ENCODE measurements around the gene FHIP1A.
"Not testable (repeated sequence)": the region's sequence is repeated elsewhere in the genome, so short reads cannot be mapped to it uniquely, and the experiment has no call there.

The FHIP1A gene

DNA sequence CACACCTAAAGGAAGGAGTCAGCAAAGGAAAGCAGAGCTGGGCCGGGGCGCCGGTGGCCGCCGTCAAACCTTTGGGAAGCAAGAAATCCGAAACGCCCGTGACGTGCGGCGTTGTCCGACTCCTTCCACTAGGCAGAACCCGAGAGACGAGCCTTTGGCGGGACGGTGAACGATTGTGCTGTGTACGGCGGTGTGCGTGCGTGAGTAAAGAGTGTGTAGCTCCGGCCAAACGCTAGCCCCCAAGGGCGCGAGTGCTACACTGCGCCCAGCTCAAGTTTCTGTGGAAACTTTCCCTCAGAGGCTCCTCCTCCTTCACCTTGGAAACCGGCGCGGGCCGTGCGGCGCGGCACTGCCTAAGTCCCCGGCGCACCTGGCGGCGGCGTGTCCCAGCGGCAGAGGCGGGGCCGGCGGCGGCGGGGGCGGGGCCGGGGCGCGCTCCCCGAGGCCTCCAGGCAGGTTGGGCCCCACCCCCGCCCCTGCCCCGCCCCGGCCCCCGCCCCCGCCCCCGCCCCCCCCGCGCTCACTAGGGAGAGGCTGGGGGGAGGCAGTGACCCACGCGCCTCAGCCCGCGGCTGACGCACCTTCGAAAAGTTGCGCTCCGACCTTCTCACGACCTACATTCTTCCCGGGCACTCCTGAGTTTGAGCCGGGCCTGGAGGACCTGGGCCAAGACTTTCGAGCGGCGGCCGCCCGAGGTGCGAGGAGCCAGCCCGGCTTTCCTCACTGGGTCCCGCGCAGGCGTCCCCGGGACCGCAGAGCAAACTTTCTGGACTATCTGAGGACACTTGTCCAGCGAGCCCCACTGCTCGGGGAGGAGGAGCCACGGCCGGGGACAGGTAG, at the start of gene FHIP1A:
FHIP1A (plus strand) TSS at position 547 of the 840 bp plus-strand sequence. CDS start 157,084 bp downstream, outside the sequence.
- DNase-seq, result peak; percentile 85

DNA sequence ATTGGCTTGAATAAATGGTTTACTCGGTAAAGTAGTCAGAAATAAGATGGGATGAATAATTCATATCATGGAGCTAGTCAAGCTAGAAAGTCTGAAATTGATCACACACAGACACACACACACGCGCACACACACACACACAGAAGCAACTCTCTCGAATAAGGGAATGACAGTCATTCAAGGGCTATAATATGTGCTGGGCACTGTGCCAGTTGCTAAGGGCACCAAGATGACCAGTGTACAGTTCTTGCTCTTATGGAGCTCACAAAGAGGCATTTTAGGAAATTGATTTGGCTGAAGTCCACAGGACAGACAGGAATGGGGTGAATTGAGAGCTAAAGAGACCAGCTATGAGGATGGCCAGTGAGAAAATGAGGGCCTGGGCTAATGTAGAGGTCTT, 49.4 kb upstream of the FHIP1A start:
- no peak for DNase-seq

DNA sequence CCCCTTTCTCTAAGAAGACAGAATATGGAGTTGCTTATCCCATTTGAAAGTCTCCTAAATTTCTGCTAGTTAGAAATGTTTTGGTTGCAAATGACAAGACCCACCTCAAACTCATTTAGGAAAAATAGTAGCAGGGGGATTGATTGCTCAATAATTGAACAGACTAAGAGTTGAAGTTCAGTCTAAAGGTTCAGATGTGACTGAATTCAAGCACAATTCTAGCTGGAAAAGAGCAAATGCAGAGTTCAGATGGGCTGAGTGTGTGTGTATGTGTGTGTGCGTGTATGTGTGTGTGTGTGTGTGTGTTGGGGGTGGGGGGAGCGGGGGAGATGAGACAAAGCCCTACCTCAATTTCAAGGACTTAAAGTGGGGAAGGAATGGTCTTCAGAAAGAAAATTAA, 47.9 kb upstream of the FHIP1A start:
- no peak for DNase-seq

DNA sequence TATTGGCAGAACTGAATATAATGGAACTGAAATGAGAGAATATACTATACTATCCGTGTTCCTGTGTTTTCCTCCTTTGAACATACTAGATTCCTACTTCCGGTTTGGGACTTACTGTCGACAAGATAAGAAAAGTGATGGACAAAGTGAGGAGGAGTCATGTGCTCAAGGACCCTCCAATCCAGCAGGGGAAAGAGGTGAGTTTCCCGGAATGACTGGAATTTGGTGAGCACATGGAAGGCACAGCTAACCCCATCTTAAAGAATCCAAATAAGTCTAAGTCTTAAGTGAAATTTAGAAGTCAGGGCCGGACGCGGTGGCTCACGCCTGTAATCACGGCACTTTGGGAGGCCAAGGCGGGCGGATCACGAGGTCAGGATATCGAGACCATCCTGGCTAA, 47.0 kb upstream of the FHIP1A start:
- DNase-seq, result no peak

DNA sequence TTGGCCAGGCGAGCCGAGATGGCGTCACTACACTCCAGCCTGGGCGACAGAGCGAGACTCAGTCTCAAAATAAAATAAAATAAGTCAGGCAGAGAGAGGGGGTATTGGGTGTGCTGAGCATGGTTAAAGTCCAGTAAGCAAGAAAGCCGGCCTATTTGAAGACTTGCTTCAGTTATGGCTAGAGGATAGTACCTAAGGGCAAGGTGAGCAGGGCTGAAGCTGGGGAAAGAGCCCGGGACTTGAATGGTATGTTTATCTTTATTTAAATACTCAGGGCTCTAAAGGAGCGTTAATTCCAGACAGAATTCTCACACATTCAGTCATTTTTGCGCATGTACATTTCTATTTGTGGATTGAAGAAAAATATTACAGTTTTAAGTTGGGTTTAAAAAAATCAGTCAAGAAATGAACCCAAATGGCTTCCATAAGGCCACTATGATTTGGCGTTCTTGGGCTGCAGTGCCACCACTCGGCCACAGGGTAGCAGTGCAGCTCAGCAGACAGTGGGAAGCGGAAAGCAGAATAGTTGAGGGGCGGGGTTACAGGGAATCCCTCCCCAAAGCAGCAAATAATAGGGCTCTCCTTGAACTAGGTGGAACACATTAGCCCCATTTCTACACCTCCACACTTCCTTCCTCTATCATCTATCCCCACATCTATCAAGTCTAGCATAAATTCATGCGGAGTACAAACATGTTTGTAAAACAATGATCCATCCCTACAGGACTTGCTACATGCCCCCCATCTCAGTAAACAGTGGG, 46.4 kb upstream of the FHIP1A start:
- DNase-seq, result peak; percentile 88

GRCh38 chr4:151376540-151376939, 32.4 kb upstream of the FHIP1A start:
- DNase-seq, result no peak

DNA sequence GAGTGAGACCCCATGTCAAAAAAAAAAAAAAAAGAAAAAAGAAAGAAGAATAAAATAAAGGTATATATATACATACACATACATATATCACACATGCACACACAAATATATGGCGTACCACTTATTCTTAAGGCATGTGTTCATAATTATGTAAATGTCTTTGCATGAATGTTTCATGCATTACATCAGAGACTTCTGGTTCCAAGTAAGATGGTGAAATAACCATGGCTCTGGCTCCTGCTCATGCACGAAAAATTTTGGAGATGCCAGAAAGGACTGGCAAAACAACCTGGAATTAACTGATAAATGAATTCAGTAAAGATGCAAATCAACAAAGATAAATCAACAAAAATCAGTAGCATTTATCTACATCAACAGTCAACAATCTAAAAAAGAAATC, 19.7 kb upstream of the FHIP1A start:
- DNase-seq, result no peak

- not testable (repeated sequence) for DNase-seq
Measured at GRCh38 chr4:151389799-151390198, 19.2 kb upstream of the FHIP1A start.

- no peak for DNase-seq
Measured at GRCh38 chr4:151395873-151396272, 13.1 kb upstream of the FHIP1A start.

DNA sequence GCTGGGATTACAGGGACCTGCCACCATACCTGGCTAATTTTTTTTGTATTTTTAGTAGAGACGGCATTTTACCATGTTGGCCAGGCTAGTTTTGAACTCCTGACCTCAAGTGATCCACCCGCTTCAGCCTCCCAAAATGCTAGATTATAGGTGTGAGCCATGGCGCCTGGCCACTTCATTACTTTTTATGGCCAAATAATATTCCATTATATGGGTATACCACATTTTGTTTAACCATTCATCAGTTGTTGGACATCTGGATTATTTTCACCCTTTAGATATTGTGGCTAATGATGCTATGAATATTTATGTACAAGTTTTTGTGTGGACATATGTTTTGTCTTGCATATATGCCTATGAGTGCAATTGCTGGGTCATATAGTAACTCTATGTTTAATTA, 8.6 kb upstream of the FHIP1A start:
- DNase-seq, result no peak

GRCh38 chr4:151401739-151402138, 7.2 kb upstream of the FHIP1A start:
- no peak for DNase-seq

- no peak for DNase-seq
Measured at GRCh38 chr4:151402145-151402865, 6.7 kb upstream of the FHIP1A start.

DNA sequence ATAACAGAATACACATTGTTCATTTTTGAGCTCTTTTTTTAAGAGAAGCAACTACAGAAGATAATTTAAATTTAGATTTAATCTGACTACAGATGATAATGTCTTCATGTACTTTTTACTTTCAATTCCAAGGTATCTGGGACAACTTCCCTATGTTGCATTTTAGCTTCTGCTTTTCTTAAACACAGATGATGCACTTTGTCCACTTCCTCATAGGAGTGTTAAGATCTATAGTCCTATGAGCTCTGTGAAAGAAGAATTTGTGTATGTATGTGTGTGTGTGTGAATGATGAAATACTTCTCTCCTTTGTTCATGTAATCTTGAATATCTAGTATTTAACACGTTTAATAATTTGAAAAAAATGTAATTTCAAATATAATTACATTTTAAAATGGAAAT, 5.3 kb upstream of the FHIP1A start:
- no peak for DNase-seq

DNA sequence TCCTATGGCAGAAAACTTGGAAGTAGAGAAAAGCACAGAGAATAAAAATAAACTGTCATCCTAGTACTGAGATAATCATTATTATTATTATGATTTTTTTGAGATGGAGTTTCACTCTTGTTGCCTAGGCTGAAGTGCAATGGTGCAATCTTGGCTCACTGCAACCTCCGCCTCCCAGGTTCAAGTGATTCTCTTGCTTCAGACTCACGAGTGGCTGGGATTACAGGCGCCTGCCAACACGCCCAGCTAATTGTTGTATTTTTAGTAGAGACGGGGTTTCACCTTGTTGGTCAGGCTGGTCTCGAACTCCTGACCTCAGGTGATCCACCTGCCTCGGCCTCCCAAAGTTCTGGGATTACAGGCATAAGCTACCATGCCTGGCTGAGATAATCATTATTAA, 4.2 kb upstream of the FHIP1A start:
- DNase-seq, result not testable (repeated sequence)

DNA sequence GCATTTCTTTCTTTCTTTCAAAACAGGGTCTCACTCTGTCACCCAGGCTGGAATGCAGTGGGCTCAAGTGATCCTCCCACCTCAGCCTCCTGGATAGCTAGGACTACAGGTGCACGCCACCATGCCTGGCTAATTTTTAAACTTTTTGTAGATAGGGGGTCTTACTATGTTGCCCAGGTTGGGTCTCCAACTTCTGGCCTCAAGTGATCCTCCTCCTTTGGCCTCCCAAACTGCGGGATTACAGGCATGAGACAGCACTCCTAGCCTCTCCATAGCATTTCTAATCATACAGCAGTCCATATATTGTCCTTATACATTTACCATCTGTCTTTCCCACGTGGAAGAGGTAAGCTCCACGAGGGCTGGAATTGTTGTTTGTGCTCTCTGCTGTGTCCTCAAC, 2.0 kb upstream of the FHIP1A start:
- no peak for DNase-seq

GRCh38 chr4:151407466-151408379, 1.3 kb upstream of the FHIP1A start:
- DNase-seq, result peak; percentile 63

DNA sequence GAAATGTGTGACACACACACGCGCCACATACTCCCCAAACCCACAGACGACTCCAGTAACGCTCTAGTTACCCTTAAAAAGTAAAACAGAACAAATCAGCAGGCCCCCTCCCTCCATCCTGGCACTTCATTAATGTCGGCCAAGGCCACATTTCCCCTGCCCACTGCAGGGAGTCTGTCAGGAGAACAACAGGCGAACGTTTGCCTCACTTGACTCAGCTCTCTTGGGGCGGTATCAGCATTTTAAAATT, 671 bp upstream of the FHIP1A start:
- peak; percentile 15 for DNase-seq

- peak; percentile 2 for DNase-seq
Measured at GRCh38 chr4:151409470-151410313, 716 bp downstream of the FHIP1A start.

DNA sequence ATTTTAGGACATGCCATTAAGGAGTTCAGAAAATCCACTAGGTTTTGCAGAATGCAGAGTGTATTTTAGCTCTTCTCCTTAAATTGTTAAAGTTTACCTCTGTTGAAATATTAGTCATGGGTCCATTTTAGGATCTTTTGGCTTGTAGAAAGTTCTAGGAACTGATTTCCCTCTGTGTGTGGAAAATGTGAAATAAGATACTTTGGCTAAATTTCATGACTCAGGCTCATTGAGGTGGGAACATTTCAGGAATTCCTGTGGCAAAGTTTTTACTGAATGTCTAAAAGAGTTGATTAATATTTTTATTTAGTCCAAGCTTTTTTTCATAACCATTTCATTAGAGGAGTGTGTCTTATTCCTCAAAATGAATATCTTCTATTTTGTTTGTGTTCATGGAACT, 7.0 kb downstream of the FHIP1A start:
- DNase-seq, result no peak

DNA sequence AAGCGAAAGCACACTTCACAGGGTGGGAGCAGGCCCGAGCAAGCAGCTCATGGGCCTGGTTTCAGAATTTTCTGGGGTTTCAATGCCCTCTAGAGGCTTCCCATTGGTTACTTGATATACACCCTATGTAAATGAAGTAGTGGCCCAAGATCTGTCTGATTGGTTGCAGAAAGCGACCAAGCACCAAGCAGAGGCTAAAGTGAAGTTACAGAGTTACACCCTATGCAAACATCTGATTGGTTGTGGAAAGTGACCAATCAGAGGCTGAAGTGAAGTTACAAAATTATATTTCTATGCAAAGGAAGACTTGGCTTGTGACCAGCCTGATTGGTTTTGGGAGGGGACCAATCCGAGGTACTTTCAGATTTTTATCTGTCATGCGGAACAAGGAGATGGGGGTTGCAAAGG, 8.2 kb downstream of the FHIP1A start:
- no peak for DNase-seq

- DNase-seq, result no peak
Measured at GRCh38 chr4:151417766-151418376, 8.9 kb downstream of the FHIP1A start.

Data from stimulated activated CD4-positive, alpha-beta T cell treated with anti-CD3 and anti-CD28 coated beads, Interleukin-15, amount 100 ng/mL, for 24 hours (primary cell).